GM10847 (cell line): ENCODE data around the gene TM2D3.

Experiments
- POLR2A ChIP-seq: IDR thresholded peaks from 2 replicates; pipeline ENCODE4 v1.6.1; 2011; ENCODE audit not compliant: insufficient read length; ENCODE audit errors: extremely low read depth

The TM2D3 gene

DNA sequence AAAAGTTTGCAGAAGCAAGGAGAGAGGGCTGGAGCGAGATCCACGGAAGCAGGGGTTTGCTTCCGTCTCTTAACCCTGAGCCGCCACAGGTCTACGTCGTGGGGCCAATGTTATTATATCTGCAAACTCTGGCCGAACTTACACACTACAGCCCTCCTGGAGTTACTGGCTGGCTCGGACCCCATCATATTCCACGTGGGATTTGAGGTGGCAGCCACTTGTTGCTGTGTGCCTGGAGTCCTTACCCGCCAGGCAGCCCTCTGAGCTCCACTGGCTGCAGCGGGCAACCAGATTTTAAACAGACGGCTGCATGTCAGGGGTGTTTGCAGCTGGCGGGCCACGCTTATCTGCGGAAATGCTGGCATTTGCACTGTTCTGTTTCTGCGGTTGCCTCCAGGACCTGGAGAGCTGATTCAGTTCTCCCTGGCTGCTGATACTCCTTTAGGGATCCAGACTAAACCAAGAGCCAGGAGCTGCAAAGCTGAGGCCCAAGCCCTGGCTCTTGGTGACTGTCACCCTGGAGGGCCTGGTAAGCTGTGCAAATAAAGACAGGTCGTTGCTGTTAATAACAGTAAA is 34.7 kb downstream of the TM2D3 start:
- TF ChIP-seq POLR2A, result no peak

DNA sequence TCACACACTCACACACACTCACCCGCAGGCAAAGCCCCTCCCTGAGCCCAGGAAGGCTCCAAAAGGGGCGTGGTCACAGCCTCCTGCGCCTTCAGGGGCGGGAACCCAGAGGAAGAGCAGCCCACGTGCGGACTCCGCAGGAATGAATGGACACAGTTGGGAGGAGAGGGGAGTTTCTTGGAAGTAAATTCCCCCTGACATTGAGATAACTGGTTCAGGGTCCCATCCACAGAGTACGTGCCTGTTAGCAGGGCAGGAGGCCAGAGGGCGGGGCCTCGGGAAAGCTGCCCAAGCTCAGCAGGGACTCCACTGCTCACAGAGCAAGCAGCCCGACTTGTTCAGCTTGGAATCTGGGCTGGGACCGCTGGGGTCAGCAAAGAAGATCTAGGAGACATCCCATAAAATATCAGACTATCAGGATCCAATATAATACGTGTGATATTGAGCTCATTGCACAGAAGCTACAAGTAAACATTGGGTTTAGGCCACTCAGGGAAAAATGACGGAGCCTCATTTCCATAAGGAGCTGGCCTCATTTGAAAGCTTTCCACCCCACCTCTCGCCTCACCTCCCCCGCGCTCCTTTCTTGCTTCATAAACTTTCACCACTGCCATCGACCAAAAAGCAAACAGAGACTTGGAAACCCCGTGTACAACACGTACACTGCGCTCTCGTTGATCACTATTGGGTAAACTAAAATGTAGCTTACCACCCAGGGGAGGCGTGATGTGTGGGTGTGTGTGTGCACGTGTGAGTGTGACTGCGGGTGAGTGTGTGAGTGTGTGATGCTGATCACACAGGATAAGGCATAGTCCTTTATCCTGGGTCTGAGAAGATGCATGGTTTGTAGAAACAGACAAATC is 36.0 kb downstream of the TM2D3 start:
- TF ChIP-seq POLR2A, result no peak

DNA sequence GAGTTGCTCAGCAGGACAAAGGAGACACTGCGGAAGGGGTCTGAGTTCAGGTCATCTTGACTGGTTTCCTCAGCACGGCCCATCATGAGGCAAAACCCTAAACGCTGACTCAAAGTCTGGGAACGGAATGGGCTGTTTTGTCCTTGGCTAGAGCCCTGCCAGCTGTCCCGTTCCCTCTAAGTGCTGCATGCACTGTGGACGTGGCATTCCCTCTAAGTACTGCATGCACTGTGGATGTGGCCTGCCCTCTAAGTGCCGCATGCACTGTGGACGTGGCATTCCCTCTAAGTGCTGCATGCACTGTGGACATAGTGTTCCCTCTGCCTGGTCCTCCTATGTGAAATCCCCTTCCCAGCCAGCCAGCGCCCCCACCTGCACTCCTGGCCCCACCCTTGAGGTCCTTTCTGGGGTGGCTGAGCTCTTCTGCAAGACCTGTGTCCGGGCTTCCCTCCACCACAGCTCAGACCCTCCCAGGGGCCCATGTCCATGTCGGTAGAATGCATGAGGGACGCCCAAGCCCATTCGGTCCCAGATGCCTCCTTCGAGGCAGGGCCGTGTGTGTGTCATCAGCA is 36.7 kb downstream of the TM2D3 start:
- no peak for TF ChIP-seq POLR2A

DNA sequence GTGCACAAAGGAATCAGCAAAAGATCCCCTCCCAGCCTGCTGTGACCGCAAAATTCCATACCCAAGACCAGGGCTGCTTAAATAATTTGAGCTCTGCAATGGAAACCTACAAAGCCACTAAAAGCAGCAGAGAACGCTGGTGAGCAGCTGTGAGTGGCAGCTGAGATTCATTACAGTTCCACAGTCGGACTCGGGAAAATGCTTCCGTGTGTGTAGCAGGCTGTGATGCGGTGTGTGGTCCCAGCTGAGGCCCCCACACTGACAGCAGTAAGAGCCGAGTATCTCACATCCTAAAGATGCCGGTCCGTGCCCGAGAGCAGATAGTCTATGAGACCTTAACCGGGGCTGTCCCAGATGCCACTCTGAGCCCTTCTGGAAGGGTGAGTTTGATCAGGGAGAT is 37.4 kb downstream of the TM2D3 start:
- TF ChIP-seq POLR2A, result no peak

DNA sequence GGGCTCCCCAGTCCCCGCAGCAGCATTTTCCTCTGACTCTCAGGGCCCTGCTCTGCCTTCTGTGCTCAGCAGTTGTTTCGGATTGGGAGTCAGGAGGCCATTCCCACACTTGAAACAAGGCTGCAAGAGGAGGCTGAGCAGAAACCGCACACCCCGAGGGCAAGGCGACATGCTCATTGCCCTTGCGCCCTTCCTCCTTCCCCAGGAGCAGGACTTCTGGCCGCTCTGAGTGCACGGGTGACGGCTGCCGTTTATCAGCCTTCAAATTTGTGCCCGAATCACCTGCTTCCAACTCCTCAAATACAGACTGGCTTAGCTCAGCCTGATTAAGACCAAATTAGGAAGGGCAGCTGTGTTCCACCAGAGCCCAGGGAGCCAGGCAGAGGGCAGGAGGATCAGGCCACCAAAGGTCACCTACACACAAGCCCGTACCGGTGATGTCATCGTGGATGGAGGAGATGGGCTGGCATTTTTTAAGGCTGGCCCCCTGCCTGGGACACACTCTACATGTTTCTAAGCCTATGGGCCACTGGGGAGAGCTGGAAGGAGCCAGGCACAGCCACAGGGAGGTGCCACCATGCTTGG is 38.1 kb downstream of the TM2D3 start:
- no peak for TF ChIP-seq POLR2A

DNA sequence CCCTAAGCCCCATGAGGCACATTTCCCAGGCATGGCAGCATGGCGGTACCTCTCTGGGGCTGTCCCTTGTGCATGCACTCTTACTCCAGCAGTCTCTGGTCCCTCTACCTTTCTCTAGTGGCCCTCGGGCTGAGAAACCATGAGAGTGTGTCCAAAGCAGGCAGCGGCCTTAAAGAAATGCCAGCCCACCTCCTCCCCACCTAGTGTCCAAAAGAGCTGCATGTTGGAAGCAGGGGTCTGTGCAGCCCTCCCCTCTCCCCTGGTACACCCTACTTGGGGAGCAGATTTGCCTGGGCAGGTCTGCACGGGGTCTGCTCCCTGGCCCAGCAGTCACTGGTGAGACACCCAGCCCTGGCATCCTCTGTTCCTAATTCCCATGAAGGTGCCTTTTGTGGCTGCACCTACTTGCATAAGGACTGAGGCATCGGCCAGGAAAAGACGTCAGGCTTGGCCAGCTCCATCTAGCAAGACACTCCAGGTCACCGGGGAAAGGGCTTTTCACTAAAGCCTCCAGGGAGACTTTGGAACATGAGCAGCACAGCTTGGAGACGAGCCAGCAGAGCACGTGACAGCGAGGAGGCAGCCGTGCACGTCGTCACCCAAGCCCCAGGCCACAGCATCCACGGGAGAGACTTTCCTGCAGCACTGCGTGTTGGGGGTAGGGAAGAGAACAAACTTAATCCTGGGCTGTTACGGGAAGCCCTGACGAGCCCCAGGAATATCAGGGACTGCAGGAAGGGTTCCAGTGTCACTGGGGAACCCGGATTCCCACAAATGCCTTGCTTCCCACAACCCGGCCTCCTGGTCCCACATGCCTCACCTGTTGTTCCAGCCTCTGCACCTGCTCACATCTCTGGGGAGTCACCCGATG is 38.8 kb downstream of the TM2D3 start:
- no peak for TF ChIP-seq POLR2A

DNA sequence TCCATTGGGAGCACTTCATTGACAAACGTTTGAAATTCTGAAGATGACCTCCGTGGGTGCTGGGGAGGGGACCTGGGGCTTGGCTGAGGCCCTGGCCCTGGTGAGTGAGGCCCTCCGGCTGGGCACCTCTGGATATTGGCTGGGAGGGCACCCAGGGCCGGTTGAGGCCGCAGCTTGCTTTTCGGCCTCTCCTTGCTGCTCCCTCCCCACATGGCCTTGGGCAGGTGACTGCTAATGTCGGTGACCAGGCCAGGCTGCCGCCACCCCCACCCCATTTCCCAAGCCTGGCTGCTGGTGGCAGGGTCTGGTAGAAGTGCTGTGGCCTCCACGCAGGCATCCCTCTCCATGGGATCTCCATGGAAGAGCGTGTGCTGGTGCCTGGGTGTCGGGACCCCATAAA is 39.5 kb downstream of the TM2D3 start:
- no peak for TF ChIP-seq POLR2A

DNA sequence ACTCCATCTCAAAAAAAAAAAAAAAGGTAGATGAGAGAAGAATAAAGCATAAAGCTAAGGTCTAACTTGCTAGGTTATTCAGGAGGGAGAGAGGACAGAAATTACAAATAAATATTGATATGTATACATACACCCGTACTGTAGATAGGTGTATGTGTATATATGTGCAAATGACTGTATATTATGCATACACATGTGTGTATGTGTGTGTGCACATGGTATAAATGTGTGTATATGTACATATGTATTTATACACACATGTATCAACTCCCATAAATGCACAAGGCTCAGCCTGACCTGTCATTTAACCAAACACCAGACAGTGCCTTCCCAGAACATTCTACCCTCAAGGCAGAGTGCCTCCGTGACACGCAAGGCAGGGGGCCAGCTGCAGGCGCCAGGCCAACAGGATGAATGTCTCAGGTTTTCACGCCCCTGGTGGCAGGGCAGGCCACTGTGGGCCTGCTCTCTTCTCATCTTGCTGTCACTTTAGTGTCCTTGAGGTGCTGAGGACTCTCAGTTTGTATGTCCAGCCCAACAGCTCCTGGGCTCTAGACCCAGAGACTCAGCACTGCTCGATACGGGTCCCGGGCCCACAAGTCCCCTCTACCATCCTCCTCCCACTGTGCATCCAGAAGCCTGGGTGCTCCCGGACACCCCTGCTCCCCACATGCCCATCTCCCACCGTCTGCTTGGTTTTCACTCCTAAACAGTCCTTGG is 40.4 kb downstream of the TM2D3 start:
- no peak for TF ChIP-seq POLR2A

DNA sequence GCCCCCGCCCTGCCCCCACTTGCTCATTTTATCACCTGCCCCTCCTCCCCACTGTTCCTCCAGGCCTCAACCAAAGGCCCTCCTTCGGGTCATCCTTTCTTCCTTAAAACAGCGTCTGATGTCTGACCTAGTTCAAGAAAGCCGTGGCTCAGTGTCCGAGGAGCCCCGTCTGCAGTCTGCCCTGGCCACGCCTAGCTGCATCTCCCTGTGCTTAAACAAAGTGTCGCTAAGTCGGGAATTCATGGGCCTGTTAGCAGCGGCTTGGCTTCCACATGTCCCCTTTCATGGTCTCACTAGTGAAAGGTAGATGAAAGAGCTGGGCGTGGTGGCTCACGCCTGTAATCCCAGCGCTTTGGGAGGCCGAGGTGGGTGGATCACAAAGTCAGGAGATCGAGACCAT is 41.2 kb downstream of the TM2D3 start:
- TF ChIP-seq POLR2A, result no peak

DNA sequence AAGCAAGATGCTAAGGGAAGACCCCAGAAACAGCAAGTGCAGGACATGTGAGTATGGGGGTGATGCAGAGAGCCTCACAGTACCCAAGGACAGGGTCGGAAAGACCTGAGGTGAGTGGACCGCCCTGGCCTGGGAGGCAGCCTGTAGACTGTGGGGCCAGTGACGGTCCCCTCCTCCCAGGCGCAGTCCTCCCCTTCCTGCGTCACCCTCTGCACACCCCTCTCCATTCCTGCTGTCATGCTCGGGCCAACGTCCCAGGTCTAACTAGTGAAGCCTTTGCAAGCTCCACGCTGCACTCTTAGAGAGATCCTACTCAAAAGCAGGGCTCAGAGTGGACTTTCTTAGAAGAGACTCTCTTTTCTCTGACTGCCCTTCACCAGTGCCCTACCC is 41.6 kb downstream of the TM2D3 start:
- TF ChIP-seq POLR2A, result no peak

DNA sequence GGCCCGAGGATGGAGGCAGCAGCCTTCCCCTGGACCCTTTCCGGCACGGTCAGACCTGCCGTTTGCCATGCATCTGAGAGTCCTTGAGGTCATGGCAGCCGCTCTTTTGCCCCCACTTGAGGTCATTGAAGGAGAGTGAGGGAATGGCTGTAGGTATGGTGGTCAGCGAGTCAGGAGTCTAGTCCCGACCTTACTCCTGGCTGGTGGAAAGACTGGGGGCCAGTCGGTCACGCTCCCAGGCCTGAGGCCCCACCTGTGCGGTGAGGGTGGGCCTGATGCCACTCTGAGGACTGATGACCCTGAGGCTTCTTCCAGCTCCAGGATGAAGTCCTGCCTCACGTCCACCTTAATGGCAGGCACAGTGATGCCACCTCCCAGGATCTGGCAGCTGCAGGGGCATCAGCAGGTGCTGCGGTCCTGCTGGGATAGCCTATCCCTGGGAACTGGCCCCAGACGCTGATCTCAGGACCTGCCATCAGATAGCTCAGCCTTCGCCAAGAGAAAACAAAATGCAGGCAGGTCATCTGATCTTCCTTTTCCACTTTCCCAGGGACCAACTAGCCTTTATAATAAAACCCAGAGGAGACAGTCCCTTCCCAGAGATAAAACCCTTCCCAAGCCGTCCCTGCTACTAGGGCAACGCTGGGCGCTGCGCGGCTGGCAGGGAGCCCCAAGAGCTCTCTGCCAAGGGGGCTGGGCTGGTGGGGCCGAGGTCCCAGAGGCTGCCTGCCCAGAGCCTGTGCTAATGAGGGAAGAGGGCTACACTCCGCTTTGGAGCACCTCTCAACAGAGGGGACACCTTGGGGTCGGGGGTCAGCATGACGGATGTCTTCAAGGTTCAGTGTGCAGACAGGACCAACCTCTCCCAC is 42.2 kb downstream of the TM2D3 start:
- TF ChIP-seq POLR2A, result no peak

DNA sequence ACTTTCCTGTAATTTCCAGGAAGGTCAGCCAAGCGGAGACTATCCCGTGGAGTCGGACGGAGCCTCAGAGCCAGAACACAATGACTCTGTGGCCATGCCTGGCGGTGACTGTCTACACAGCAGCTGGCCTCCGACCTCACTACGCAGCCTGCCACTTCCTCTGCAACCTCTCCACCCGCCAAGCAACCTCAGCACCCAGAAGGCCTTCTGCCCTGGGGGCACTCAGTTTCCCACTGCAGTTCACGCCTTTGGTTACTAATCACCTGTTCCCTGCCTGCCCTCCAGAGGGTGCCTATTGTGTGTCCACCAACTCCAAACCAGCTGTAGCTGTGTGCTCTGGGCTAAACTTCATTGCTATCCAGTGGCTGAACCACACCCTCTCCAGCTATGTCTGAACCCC is 44.0 kb downstream of the TM2D3 start:
- no peak for TF ChIP-seq POLR2A

DNA sequence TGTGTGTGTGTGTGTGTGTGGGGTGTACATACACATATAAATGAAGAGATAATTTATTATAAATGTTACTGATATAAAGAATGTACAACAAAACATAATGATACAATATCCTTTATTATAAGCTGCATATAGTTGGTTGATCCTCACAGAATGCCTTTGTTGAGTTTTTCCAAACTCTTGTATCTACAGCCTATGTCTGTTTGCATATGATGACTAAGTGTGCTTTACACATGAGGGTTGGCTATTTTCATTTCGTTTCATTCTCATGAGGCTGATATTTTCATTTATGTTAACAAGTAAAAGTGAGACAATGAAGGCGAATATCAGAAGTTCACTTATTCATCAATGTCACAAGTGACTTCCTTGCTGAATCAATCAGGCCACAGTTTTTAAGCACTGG is 45.1 kb downstream of the TM2D3 start:
- TF ChIP-seq POLR2A, result no peak
